ENCODE measurements around the gene ANKH. TPM values are rescaled to one million over a fixed set of nuclear protein-coding genes. Genes with fewer than 3 reads are reported as not detected.

Gene ANKH
- total RNA-seq, 2 donors from 2014 or later: 177 to 205 TPM

DNA sequence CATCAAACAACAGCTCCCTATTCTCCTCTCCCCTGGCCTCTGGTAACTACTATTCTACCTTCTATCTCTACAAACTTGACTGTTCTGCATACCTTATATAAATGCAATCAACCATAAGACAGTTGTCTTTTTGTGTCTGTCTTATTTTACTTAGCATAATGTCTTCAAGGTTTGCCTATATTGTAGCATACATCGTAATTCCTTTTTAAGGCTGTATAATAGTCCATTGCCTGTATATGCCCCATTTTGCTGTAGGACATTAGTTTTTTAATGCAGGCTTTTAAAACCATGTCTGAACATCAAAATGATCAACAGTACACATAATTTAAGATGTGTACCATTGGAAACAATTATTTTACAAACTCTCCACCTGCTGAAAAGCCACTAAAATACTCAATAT is 12.4 kb downstream of the ANKH start:
- Histone ChIP-seq H3K27me3 (replicated peaks; ENCODE audit: insufficient read depth) (no peaks in the 10 kb centered on the region), H3K9me3 (no peaks in the 10 kb centered on the region), H3K36me3 (no peaks in the 10 kb centered on the region), H3K4me1 (ENCODE audit: control insufficient read depth in 1 of 2, low read depth in 2 of 2) (peaks cover 17 to 47% of the 10 kb centered on the region in 2 donors), H3K27ac (no peak overlapping the region), H3K4me3 (no peak overlapping the region)
- ATAC-seq (ENCODE audit: insufficient number of reproducible peaks, low FRiP score, low read depth) (no peak), DNase-seq (ENCODE audit: low spot score) (no peak)
- TF ChIP-seq CTCF (IDR thresholded peaks at IDR 0.05): no peak

DNA sequence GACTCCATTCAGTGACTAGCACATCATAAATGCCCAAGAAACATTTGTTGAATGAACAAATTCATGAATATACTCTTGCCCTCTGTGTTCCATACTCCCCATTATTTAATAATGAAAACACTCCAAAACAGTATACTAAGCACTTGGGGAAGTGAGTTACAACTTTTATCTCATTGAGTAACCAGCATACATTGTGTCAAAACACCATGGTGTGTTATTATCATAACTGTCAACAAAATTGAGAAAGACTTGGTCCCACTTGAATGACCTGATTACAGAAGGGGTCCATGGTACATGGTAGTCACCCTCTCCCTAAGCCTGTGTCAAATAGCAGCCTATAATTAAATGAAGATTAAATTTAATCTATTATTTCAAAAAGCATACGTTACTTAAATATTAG is 16.2 kb downstream of the ANKH start:
- DNase-seq (ENCODE audit: low spot score): no peak
- TF ChIP-seq CTCF (IDR thresholded peaks at IDR 0.05): no peak
- H3K4me3 ChIP-seq: no peak overlapping the region
- peaks cover 6 to 36% of the 10 kb centered on the region in 2 donors for H3K4me1 ChIP-seq (ENCODE audit: control insufficient read depth in 1 of 2, low read depth in 2 of 2)
- H3K9me3 ChIP-seq: no peaks in the 10 kb centered on the region
- no peak for ATAC-seq (ENCODE audit: insufficient number of reproducible peaks, low FRiP score, low read depth)
- H3K27ac ChIP-seq: no peak overlapping the region
- H3K27me3 ChIP-seq (replicated peaks; ENCODE audit: insufficient read depth): no peaks in the 10 kb centered on the region
- H3K36me3 ChIP-seq: no peaks in the 10 kb centered on the region

DNA sequence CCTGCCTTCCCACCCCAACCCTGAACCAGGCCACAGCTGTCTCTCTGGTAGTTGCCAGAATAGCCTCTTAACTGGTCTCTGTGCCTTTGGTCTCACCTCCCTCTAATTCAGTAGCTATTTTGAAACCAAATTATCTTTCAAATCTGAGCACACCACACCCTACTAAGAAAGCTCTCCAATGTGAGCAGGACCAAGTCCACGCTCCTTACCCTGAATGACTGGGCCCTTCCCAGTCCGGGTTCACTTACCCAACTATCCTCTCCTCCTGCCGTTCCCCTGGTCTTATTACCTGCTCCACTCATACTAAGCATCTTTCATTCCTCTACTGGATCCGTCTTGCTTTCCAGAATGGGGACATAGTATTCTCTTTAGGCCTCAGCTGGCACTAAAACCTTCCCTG is 16.8 kb downstream of the ANKH start:
- Histone ChIP-seq H3K9me3 (no peaks in the 10 kb centered on the region), H3K4me1 (ENCODE audit: control insufficient read depth in 1 of 2, low read depth in 2 of 2) (peaks cover 6 to 36% of the 10 kb centered on the region in 2 donors), H3K27me3 (replicated peaks; ENCODE audit: insufficient read depth) (no peaks in the 10 kb centered on the region), H3K36me3 (no peaks in the 10 kb centered on the region), H3K4me3 (no peak overlapping the region), H3K27ac (no peak overlapping the region)
- no peak for DNase-seq (ENCODE audit: low spot score)
- TF ChIP-seq CTCF (IDR thresholded peaks at IDR 0.05): no peak
- ATAC-seq (ENCODE audit: insufficient number of reproducible peaks, low FRiP score, low read depth): no peak

GRCh38 chr5:14853685-14854084 is 17.9 kb downstream of the ANKH start:
- H3K36me3 ChIP-seq: peaks cover under 1% of the 10 kb centered on the region
- H3K4me3 ChIP-seq: no peak overlapping the region
- DNase-seq (ENCODE audit: low spot score): no peak
- no peak overlapping the region for H3K27ac ChIP-seq
- ATAC-seq (ENCODE audit: insufficient number of reproducible peaks, low FRiP score, low read depth): no peak
- no peak for TF ChIP-seq CTCF (IDR thresholded peaks at IDR 0.05)
- no peaks in the 10 kb centered on the region for H3K27me3 ChIP-seq (replicated peaks; ENCODE audit: insufficient read depth)
- H3K4me1 ChIP-seq (ENCODE audit: control insufficient read depth in 1 of 2, low read depth in 2 of 2): peaks cover 6 to 32% of the 10 kb centered on the region in 2 donors
- no peaks in the 10 kb centered on the region for H3K9me3 ChIP-seq

- Histone ChIP-seq H3K9me3 (no peaks in the 10 kb centered on the region), H3K27me3 (replicated peaks; ENCODE audit: insufficient read depth) (no peaks in the 10 kb centered on the region), H3K4me1 (ENCODE audit: control insufficient read depth in 1 of 2, low read depth in 2 of 2) (peaks cover 6 to 33% of the 10 kb centered on the region in 2 donors), H3K36me3 (peaks cover 4% of the 10 kb centered on the region), H3K27ac (no peak overlapping the region), H3K4me3 (no peak overlapping the region)
- DNase-seq (ENCODE audit: low spot score) (no peak), ATAC-seq (ENCODE audit: insufficient number of reproducible peaks, low FRiP score, low read depth) (no peak)
- no peak for TF ChIP-seq CTCF (IDR thresholded peaks at IDR 0.05)
Observed at GRCh38 chr5:14852779-14853178, 18.8 kb downstream of the ANKH start.
